HFF-Myc (cell line): ENCODE results near the gene SLPI.

Source experiments
- DNase-seq: peaks from one replicate; pipeline ENCODE4 v3.0.0-alpha.2; 2011; ENCODE audit warnings: low read depth; ENCODE audit errors: extremely low read depth
- H3K4me3 ChIP-seq: replicated peaks from 2 replicates; pipeline ENCODE4 v1.5.1; 2011; ENCODE audit warnings: low read depth, mild to moderate bottlenecking, control low read depth, low read length
- CTCF ChIP-seq: IDR thresholded peaks from 2 replicates; pipeline ENCODE4 v1.5.1; 2012; ENCODE audit warnings: mild to moderate bottlenecking, low read depth, low read length, control low read depth; ENCODE audit errors: missing control alignments

Gene SLPI

GRCh38 chr20:45294659-45295058 is 40.3 kb upstream of the SLPI start:
- H3K4me3 ChIP-seq = no peak overlapping the region
- no peak for TF ChIP-seq CTCF
- no peak for DNase-seq

- H3K4me3 ChIP-seq = peak overlapping the region; percentile 49; the same call in 1 of the 2 replicates
- no peak for DNase-seq
- no peak for TF ChIP-seq CTCF
Measured at GRCh38 chr20:45294003-45294368, 39.6 kb upstream of the SLPI start.

- peak overlapping the region; percentile 49 for H3K4me3 ChIP-seq
- peak; percentile 93 for TF ChIP-seq CTCF
- DNase-seq = no peak
Measured at GRCh38 chr20:45293041-45294002, 39.0 kb upstream of the SLPI start.

GRCh38 chr20:45292343-45292742 is 38.0 kb upstream of the SLPI start:
- no peak for TF ChIP-seq CTCF
- no peak overlapping the region for H3K4me3 ChIP-seq
- no peak for DNase-seq

- no peak for TF ChIP-seq CTCF
- no peak for DNase-seq
- no peak overlapping the region for H3K4me3 ChIP-seq
Measured at GRCh38 chr20:45291526-45291925, 37.2 kb upstream of the SLPI start.

- no peak for DNase-seq
- no peak overlapping the region for H3K4me3 ChIP-seq
- TF ChIP-seq CTCF = peak; percentile 84
Measured at GRCh38 chr20:45290677-45291355, 36.5 kb upstream of the SLPI start.
